ENCODE data around the gene SYNDIG1. TPM values are rescaled to one million over a fixed set of nuclear protein-coding genes. Genes with fewer than 3 reads are reported as not detected.

SYNDIG1 gene
- total and polyA plus RNA-seq, 4 donors = 0.20 to 5.0 (median 0.63) TPM

DNA sequence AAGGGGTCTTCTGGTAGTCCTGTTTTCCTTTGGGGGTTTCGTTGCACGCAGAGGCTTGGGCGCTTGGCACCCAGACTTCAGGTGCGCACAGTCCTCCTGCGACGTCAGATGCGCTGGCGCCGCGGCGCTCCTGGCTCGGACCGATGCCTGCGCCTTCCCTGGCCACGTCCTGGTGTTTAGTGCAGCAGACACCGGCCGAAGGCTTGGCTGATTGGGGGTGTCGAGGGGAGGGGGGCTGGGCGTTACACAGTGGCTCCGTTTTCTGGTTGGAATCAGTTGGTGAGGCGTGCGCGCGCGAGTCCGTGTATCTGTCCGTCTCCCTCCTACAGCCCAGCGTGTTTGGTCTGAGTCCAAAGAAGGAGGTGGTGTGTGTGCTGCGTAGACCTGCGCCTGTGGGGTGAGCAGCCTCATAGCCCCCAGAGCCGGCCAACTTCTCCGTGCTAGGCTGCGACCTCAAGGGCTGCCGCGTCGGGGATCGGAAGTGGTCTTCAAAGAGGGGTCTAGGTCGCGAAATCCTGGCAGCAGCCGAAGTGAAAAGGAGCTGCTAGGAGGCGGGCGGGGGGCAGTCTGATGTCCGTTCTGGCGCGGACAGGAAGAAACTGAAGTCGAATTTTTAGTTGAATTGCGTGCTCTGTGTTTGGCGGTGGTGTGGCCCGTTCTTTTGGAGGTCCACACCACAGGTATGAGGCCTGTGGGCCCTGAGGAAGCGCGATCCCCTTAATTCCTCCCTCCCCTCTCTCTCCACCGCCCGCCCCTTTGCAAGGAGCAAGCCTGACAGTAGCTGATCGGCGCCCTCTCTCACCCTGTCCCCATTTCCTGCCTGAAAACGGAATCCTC lies 1.5 kb downstream of the SYNDIG1 start:
- Histone ChIP-seq H3K9ac (ENCODE audit: insufficient read depth in 1 of 2, low read length in 2 of 2) (peak overlapping the region in 1 of 2 donors; percentile 42), H3K27me3 (ENCODE audit: control insufficient read depth in 3 of 3, insufficient read depth in 3 of 3, low read length in 2 of 3) (peaks cover 11 to 62% (median 15%) of the 10 kb centered on the region in 3 donors), H3K36me3 (ENCODE audit: control insufficient read depth in 4 of 4, insufficient read depth in 4 of 4, low read length in 4 of 4) (no peaks in the 10 kb centered on the region), H3K27ac (ENCODE audit: low read depth in 1 of 2, low read length in 1 of 2) (no peak overlapping the region), H3K4me3 (no peak overlapping the region), H3K9me3 (ENCODE audit: control insufficient read depth in 4 of 4, insufficient read depth in 3 of 4, low read length in 3 of 4) (no peaks in the 10 kb centered on the region), H3K4me1 (ENCODE audit: control insufficient read depth in 5 of 5, insufficient read depth in 5 of 5, low read length in 5 of 5) (peaks cover 0 to 23% (median 4%) of the 10 kb centered on the region in 5 donors)
- no peak for ATAC-seq (ENCODE audit: insufficient read depth, low FRiP score)
- no peak for TF ChIP-seq CTCF (IDR thresholded peaks at IDR 0.05; ENCODE audit: control extremely low read depth, extremely low read depth)
- DNase-seq = peak; percentile 29 to 52 (median 33)
- WGBS, 2 donors = 2 to 4% methylated on average over 56 of the region's 56 CpGs

DNA sequence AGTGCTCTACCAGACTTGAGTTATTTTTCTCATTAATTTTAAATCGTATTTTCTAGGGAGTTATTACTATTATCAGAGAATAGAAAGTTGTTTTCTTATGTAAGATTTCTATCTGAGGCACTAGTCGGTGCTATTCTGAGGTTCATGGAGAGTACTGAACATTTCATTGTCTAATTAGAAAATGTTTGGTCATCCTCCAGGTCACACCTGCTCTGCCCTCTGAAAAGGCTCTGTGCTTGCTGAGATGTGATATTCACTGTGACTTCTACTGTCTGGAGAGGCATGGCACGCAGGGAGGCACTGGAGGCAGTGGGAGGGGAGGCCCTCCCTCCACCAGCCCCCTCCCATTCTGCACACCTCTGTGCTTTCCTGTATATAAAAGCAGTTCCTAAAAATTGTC lies 3.0 kb downstream of the SYNDIG1 start:
- H3K36me3 ChIP-seq (ENCODE audit: control insufficient read depth in 4 of 4, insufficient read depth in 4 of 4, low read length in 4 of 4) = no peaks in the 10 kb centered on the region
- ATAC-seq (ENCODE audit: insufficient read depth, low FRiP score) (no peak), DNase-seq (no peak)
- H3K4me1 ChIP-seq (ENCODE audit: control insufficient read depth in 5 of 5, insufficient read depth in 5 of 5, low read length in 5 of 5) = peaks cover 0 to 22% (median 4%) of the 10 kb centered on the region in 5 donors
- H3K9ac ChIP-seq (ENCODE audit: insufficient read depth in 1 of 2, low read length in 2 of 2) = no peak overlapping the region
- WGBS, 2 donors = 71 to 92% methylated on average over 3 of the region's 3 CpGs
- TF ChIP-seq CTCF (IDR thresholded peaks at IDR 0.05; ENCODE audit: control extremely low read depth, extremely low read depth) = no peak
- peaks cover 0 to under 1% (median 0%) of the 10 kb centered on the region in 4 donors for H3K9me3 ChIP-seq (ENCODE audit: control insufficient read depth in 4 of 4, insufficient read depth in 3 of 4, low read length in 3 of 4)
- H3K27me3 ChIP-seq (ENCODE audit: control insufficient read depth in 3 of 3, insufficient read depth in 3 of 3, low read length in 2 of 3) = peaks cover 11 to 57% (median 15%) of the 10 kb centered on the region in 3 donors
- H3K4me3 ChIP-seq = no peak overlapping the region
- no peak overlapping the region for H3K27ac ChIP-seq (ENCODE audit: low read depth in 1 of 2, low read length in 1 of 2)

- no peak overlapping the region for H3K4me3 ChIP-seq
- TF ChIP-seq CTCF (IDR thresholded peaks at IDR 0.05; ENCODE audit: control extremely low read depth, extremely low read depth) = no peak
- H3K4me1 ChIP-seq (ENCODE audit: control insufficient read depth in 5 of 5, insufficient read depth in 5 of 5, low read length in 5 of 5) = peaks cover 0 to 18% (median 4%) of the 10 kb centered on the region in 5 donors
- peaks cover 10 to 46% (median 14%) of the 10 kb centered on the region in 3 donors for H3K27me3 ChIP-seq (ENCODE audit: control insufficient read depth in 3 of 3, insufficient read depth in 3 of 3, low read length in 2 of 3)
- no peak overlapping the region for H3K9ac ChIP-seq (ENCODE audit: insufficient read depth in 1 of 2, low read length in 2 of 2)
- ATAC-seq (ENCODE audit: insufficient read depth, low FRiP score) (no peak), DNase-seq (no peak)
- no peak overlapping the region for H3K27ac ChIP-seq (ENCODE audit: low read depth in 1 of 2, low read length in 1 of 2)
- no peaks in the 10 kb centered on the region for H3K36me3 ChIP-seq (ENCODE audit: control insufficient read depth in 4 of 4, insufficient read depth in 4 of 4, low read length in 4 of 4)
- H3K9me3 ChIP-seq (ENCODE audit: control insufficient read depth in 4 of 4, insufficient read depth in 3 of 4, low read length in 3 of 4) = peaks cover 0 to 3% (median 0%) of the 10 kb centered on the region in 4 donors
- 73 to 82% methylated on average over 7 of the region's 7 CpGs for WGBS, 2 donors
Observed at GRCh38 chr20:24473435-24474223, 4.2 kb downstream of the SYNDIG1 start.

Data from lung (tissue), 12 donors.